ENCODE measurements around the gene OSBPL5.

DNA sequence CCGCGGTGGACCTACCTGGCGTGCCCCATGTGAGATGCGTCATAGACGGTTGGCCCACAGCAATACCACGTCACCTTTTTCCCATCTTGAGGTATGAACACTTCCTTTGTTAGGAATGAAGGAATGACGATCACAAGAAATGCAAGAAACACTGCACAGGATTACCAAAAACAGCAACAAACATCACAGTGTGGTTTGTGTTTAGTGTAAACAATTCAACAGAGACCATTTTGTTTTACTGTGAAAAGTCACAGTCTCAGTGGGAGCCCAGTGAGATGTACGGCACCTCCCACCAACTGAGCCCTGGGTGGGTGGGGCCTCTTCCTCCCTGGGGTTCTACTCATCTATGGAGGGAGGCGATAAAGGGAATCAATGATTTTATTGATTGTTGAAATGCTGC is 124.2 kb downstream of the OSBPL5 start:
- TF ChIP-seq, protein P1, sequence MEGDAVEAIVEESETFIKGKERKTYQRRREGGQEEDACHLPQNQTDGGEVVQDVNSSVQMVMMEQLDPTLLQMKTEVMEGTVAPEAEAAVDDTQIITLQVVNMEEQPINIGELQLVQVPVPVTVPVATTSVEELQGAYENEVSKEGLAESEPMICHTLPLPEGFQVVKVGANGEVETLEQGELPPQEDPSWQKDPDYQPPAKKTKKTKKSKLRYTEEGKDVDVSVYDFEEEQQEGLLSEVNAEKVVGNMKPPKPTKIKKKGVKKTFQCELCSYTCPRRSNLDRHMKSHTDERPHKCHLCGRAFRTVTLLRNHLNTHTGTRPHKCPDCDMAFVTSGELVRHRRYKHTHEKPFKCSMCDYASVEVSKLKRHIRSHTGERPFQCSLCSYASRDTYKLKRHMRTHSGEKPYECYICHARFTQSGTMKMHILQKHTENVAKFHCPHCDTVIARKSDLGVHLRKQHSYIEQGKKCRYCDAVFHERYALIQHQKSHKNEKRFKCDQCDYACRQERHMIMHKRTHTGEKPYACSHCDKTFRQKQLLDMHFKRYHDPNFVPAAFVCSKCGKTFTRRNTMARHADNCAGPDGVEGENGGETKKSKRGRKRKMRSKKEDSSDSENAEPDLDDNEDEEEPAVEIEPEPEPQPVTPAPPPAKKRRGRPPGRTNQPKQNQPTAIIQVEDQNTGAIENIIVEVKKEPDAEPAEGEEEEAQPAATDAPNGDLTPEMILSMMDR (IDR thresholded peaks at IDR 0.05): no peak
- TF ChIP-seq POLR2A (IDR thresholded peaks at IDR 0.05): no peak
